GM23338 (cell line): ENCODE data around the gene RHOA.

Experiments
- CTCF ChIP-seq, 2 experiments: fragments of 200-600 bp in 1 of 2; sonication (generic) in 1 of 2; conservative IDR thresholded peaks; 2 replicates each; pipeline versions ENCODE4 v1.5.1 to v1.6.1; 2016 to 2017; ENCODE audit warnings: antibody characterized with exemption in 2 of 2, low read depth in 2 of 2, mild to moderate bottlenecking in 2 of 2, moderate library complexity in 1 of 2
- ETS1 ChIP-seq: IDR thresholded peaks from 2 replicates; pipeline ENCODE4 v1.6.1; 2016; ENCODE audit warnings: antibody characterized with exemption
- EZH2 ChIP-seq: fragments of 200-600 bp; sonication (generic); IDR thresholded peaks from one replicate; pipeline ENCODE4 v1.8.0; 2017; ENCODE audit warnings: antibody characterized with exemption, mild to moderate bottlenecking, low read depth; ENCODE audit not compliant: unreplicated experiment
- EZH2phosphoT487 ChIP-seq: fragments of 200-600 bp; sonication (generic); IDR thresholded peaks from one replicate; pipeline ENCODE4 v1.8.1; 2018; ENCODE audit warnings: antibody characterized with exemption; ENCODE audit not compliant: unreplicated experiment
- POLR2AphosphoS5 ChIP-seq: IDR thresholded peaks from 2 replicates; pipeline ENCODE4 v1.6.1; 2016; ENCODE audit warnings: antibody characterized with exemption, low read depth
- REST ChIP-seq: IDR thresholded peaks from one replicate; pipeline ENCODE4 v1.6.1; 2018; ENCODE audit warnings: antibody characterized with exemption; ENCODE audit not compliant: unreplicated experiment
- ZNF331 ChIP-seq: fragments of 250-450 bp; sonication (Bioruptor Pico); IDR thresholded peaks from 2 replicates; pipeline ENCODE4 v1.5.0; 2020; ENCODE audit warnings: low read depth, mild to moderate bottlenecking, moderate library complexity

GRCh38 chr3:49327485-49327884, 84.3 kb downstream of the RHOA start:
- TF ChIP-seq EZH2: no peak
- no peak for TF ChIP-seq ETS1
- peak; percentile 35 to 44 for TF ChIP-seq CTCF (conservative IDR thresholded peaks at IDR 0.05; ENCODE audit: low read depth in 2 of 2)
- TF ChIP-seq POLR2AphosphoS5: no peak
- TF ChIP-seq ZNF331 (CRISPR knock-in tag): no peak
- TF ChIP-seq EZH2phosphoT487: no peak
- no peak for TF ChIP-seq REST
